ENCODE results near the gene ANKRD34B.

DNA sequence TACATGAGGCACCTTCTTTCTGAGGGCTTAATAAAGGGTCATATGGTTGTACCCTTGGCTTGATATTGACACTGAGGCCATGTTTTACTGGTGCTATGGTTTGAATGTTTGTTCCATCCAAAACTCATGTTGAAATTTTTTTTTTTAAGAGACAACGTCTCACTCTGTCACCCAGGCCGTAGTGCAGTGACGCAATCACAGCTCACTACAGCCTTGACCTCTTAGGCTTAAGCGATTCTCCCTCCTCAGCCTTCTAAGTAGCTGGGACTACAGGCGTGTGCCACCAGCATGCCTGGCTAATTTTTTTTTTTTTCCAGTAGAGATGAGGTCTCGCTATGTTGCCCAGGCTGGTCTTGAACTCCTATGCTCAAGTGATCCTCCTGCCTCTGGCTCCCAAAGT is 61.2 kb downstream of the ANKRD34B start:
- TF ChIP-seq, protein P1, sequence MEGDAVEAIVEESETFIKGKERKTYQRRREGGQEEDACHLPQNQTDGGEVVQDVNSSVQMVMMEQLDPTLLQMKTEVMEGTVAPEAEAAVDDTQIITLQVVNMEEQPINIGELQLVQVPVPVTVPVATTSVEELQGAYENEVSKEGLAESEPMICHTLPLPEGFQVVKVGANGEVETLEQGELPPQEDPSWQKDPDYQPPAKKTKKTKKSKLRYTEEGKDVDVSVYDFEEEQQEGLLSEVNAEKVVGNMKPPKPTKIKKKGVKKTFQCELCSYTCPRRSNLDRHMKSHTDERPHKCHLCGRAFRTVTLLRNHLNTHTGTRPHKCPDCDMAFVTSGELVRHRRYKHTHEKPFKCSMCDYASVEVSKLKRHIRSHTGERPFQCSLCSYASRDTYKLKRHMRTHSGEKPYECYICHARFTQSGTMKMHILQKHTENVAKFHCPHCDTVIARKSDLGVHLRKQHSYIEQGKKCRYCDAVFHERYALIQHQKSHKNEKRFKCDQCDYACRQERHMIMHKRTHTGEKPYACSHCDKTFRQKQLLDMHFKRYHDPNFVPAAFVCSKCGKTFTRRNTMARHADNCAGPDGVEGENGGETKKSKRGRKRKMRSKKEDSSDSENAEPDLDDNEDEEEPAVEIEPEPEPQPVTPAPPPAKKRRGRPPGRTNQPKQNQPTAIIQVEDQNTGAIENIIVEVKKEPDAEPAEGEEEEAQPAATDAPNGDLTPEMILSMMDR (IDR thresholded peaks at IDR 0.05): no peak
- TF ChIP-seq POLR2A (IDR thresholded peaks at IDR 0.05): no peak

Measured in adrenal gland (tissue), 5 donors.